Loucy (cell line): Measurements from ENCODE around the gene LDB3.

ENCODE experiments used
- H2AFZ ChIP-seq: fragments of 200-600 bp; sonication (generic); 2 replicates; pipeline ENCODE4 v1.6.0; 2016; ENCODE audit warnings: antibody characterized with exemption, mild to moderate bottlenecking, low read length, moderate library complexity
- H3F3A ChIP-seq: fragments of 200-600 bp; 2 replicates; pipeline ENCODE4 v1.6.0; 2016; ENCODE audit warnings: antibody characterized with exemption, low read depth, mild to moderate bottlenecking
- H3K27me3 ChIP-seq: fragments of 200-600 bp; sonication (generic); 2 replicates; pipeline ENCODE4 v1.6.1; 2014; ENCODE audit warnings: low read length, mild to moderate bottlenecking; ENCODE audit not compliant: insufficient read depth, poor library complexity, severe bottlenecking
- H3K36me3 ChIP-seq: fragments of 200-600 bp; sonication (generic); 2 replicates; pipeline ENCODE4 v1.6.1; 2016; ENCODE audit warnings: low read length; ENCODE audit not compliant: insufficient read depth
- H3K4me1 ChIP-seq: fragments of 200-600 bp; sonication (generic); 2 replicates; pipeline ENCODE4 v1.5.1; 2014; ENCODE audit warnings: low read length, mild to moderate bottlenecking; ENCODE audit not compliant: insufficient read depth, poor library complexity, severe bottlenecking
- H3K4me2 ChIP-seq: fragments of 200-600 bp; sonication (generic); 2 replicates; pipeline ENCODE4 v1.6.0; 2014; ENCODE audit warnings: antibody characterized with exemption, low read length, low read depth, mild to moderate bottlenecking; ENCODE audit not compliant: poor library complexity, severe bottlenecking
- H3K4me3 ChIP-seq: fragments of 200-600 bp; sonication (generic); 2 replicates; pipeline ENCODE4 v1.5.1; 2014; ENCODE audit warnings: low read length, mild to moderate bottlenecking, mixed read lengths; ENCODE audit not compliant: poor library complexity, severe bottlenecking
- H3K79me2 ChIP-seq: fragments of 200-600 bp; sonication (generic); 2 replicates; pipeline ENCODE4 v1.6.1; 2014; ENCODE audit warnings: low read length; ENCODE audit not compliant: insufficient read depth
- H3K9ac ChIP-seq: fragments of 200-600 bp; sonication (generic); 2 replicates; pipeline ENCODE4 v1.6.0; 2014; ENCODE audit warnings: mild to moderate bottlenecking, low read depth, low read length, moderate library complexity; ENCODE audit not compliant: poor library complexity, severe bottlenecking
- H3K9me2 ChIP-seq: fragments of 200-600 bp; sonication (generic); replicated peaks from 2 replicates; pipeline ENCODE4 v1.6.1; 2016; ENCODE audit warnings: low read depth, low read length, mixed read lengths
- H3K9me3 ChIP-seq: fragments of 200-600 bp; sonication (generic); 2 replicates; pipeline ENCODE4 v1.6.1; 2014; ENCODE audit warnings: mild to moderate bottlenecking, antibody characterized with exemption, low read length, low read depth; ENCODE audit not compliant: insufficient read depth
- H4K20me1 ChIP-seq: fragments of 200-600 bp; sonication (generic); 2 replicates; pipeline ENCODE4 v1.6.0; 2014; ENCODE audit warnings: antibody characterized with exemption, low read length, mild to moderate bottlenecking; ENCODE audit not compliant: insufficient read depth, poor library complexity, severe bottlenecking
- CTCF ChIP-seq: fragments of 200-600 bp; sonication (generic); conservative IDR thresholded peaks from 2 replicates; pipeline ENCODE4 v1.5.1; 2014; ENCODE audit warnings: mild to moderate bottlenecking, antibody characterized with exemption, low read length
- EZH2phosphoT487 ChIP-seq: fragments of 200-600 bp; IDR thresholded peaks from 2 replicates; pipeline ENCODE4 v1.6.1; 2018; ENCODE audit warnings: antibody characterized with exemption, mild to moderate bottlenecking, moderate library complexity, borderline replicate concordance

LDB3 gene

GRCh38 chr10:86673827-86674581 lies 5.7 kb downstream of the LDB3 start:
- H3K9me2 ChIP-seq = no peaks in the 10 kb centered on the region
- H3K9ac ChIP-seq = no peak overlapping the region
- no peak overlapping the region for H3K4me3 ChIP-seq
- H3F3A ChIP-seq = no peaks in the 10 kb centered on the region
- H3K4me1 ChIP-seq = no peaks in the 10 kb centered on the region
- no peaks in the 10 kb centered on the region for H3K27me3 ChIP-seq
- no peak for TF ChIP-seq CTCF
- TF ChIP-seq EZH2phosphoT487 = no peak
- no peak overlapping the region for H2AFZ ChIP-seq
- no peaks in the 10 kb centered on the region for H4K20me1 ChIP-seq
- H3K36me3 ChIP-seq = no peaks in the 10 kb centered on the region
- H3K79me2 ChIP-seq = no peaks in the 10 kb centered on the region
- H3K9me3 ChIP-seq = no peaks in the 10 kb centered on the region
- H3K4me2 ChIP-seq = no peak overlapping the region

GRCh38 chr10:86674912-86675311 lies 6.6 kb downstream of the LDB3 start:
- H3K4me3 ChIP-seq = no peak overlapping the region
- no peaks in the 10 kb centered on the region for H3K9me3 ChIP-seq
- H3K9ac ChIP-seq = no peak overlapping the region
- H3K36me3 ChIP-seq = no peaks in the 10 kb centered on the region
- no peak for TF ChIP-seq EZH2phosphoT487
- no peak for TF ChIP-seq CTCF
- H3F3A ChIP-seq = no peaks in the 10 kb centered on the region
- no peaks in the 10 kb centered on the region for H4K20me1 ChIP-seq
- no peak overlapping the region for H3K4me2 ChIP-seq
- H3K27me3 ChIP-seq = no peaks in the 10 kb centered on the region
- no peaks in the 10 kb centered on the region for H3K79me2 ChIP-seq
- no peak overlapping the region for H2AFZ ChIP-seq
- H3K9me2 ChIP-seq = no peaks in the 10 kb centered on the region
- H3K4me1 ChIP-seq = no peaks in the 10 kb centered on the region

GRCh38 chr10:86677374-86677773 lies 9.1 kb downstream of the LDB3 start:
- H3K9me3 ChIP-seq = no peaks in the 10 kb centered on the region
- no peaks in the 10 kb centered on the region for H3F3A ChIP-seq
- no peak overlapping the region for H3K4me2 ChIP-seq
- no peaks in the 10 kb centered on the region for H3K4me1 ChIP-seq
- no peaks in the 10 kb centered on the region for H3K36me3 ChIP-seq
- no peaks in the 10 kb centered on the region for H3K27me3 ChIP-seq
- H3K9me2 ChIP-seq = no peaks in the 10 kb centered on the region
- H3K79me2 ChIP-seq = no peaks in the 10 kb centered on the region
- TF ChIP-seq CTCF (no peak), EZH2phosphoT487 (no peak)
- H3K4me3 ChIP-seq = no peak overlapping the region
- no peaks in the 10 kb centered on the region for H4K20me1 ChIP-seq
- no peak overlapping the region for H2AFZ ChIP-seq
- H3K9ac ChIP-seq = no peak overlapping the region
